ENCODE measurements around the gene OR2K2.
"Not testable (repeated sequence)": the region's sequence is repeated elsewhere in the genome, so short reads cannot be mapped to it uniquely, and the experiment has no call there.

Gene OR2K2

GRCh38 chr9:111297066-111297824 is 32.8 kb downstream of the OR2K2 start:
- DNase-seq (ENCODE audit: low spot score) = no peak

- DNase-seq (ENCODE audit: low spot score) = peak; percentile 63
Measured at GRCh38 chr9:111294691-111295451, 35.2 kb downstream of the OR2K2 start.

- no peak for DNase-seq (ENCODE audit: low spot score)
Measured at GRCh38 chr9:111287127-111287526, 42.9 kb downstream of the OR2K2 start.

- no peak for DNase-seq (ENCODE audit: low spot score)
Measured at GRCh38 chr9:111284703-111285102, 45.3 kb downstream of the OR2K2 start.

DNA sequence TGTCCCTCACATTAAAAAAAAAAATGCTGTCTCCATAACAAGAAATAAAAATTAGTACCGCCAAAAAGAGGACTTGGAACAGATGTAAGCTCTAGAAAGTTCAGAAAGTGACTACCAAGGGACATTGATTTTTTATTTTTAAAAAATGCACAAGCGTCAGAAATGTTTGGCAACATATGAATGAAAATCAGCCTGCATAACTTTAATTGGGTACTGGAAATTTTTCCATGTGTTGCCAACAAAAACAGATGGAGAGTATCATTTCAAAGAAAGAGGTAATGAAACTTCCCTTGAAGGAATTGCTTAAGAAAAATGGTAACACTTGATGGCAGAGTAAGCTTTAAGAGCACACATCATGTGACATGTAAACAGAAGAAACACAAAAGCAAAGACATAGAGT is 47.2 kb downstream of the OR2K2 start:
- DNase-seq (ENCODE audit: low spot score) = no peak

GRCh38 chr9:111280795-111281194 is 49.2 kb downstream of the OR2K2 start:
- DNase-seq (ENCODE audit: low spot score) = not testable (repeated sequence)

Data from COLO829 (cell line).